GM23248 (cell line): ENCODE results near the gene CPLX3.

Experiments
- EZH2 ChIP-seq: fragments of 200-600 bp; sonication (generic); IDR thresholded peaks from 2 replicates; pipeline ENCODE4 v1.6.1; 2018; ENCODE audit warnings: antibody characterized with exemption, mild to moderate bottlenecking; ENCODE audit not compliant: insufficient read depth, poor library complexity, severe bottlenecking
- EZH2phosphoT487 ChIP-seq: fragments of 200-600 bp; sonication (generic); IDR thresholded peaks from 2 replicates; pipeline ENCODE4 v1.6.1; 2018; ENCODE audit warnings: antibody characterized with exemption, moderate library complexity, mild to moderate bottlenecking, low read depth; ENCODE audit not compliant: insufficient read depth

DNA sequence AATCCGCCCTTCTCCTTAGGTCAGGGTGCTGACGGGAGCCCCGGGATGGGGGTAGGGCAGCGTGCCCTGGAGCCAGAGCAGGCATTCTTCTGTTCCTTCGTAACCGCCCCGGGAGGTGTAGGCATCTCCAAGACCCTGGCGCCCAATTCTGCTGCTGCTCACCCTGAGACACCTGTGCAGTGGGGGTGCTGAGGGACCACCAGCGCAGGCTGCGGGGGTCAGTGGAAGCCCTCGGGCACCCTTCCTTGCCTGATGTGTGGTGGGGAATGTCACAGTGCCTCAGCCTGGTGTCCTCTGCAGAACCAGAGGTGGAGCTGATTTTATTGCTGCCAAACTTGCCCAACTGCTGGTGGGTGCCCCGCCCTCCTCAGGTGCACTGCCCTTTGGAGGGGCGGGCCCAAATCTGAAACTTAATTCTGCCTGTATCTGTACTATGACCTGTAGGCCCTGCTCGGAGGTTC, 37.2 kb upstream of the CPLX3 start:
- TF ChIP-seq EZH2phosphoT487 (no peak), EZH2 (no peak)
